ENCODE results near the gene KIFC1.

The KIFC1 gene

DNA sequence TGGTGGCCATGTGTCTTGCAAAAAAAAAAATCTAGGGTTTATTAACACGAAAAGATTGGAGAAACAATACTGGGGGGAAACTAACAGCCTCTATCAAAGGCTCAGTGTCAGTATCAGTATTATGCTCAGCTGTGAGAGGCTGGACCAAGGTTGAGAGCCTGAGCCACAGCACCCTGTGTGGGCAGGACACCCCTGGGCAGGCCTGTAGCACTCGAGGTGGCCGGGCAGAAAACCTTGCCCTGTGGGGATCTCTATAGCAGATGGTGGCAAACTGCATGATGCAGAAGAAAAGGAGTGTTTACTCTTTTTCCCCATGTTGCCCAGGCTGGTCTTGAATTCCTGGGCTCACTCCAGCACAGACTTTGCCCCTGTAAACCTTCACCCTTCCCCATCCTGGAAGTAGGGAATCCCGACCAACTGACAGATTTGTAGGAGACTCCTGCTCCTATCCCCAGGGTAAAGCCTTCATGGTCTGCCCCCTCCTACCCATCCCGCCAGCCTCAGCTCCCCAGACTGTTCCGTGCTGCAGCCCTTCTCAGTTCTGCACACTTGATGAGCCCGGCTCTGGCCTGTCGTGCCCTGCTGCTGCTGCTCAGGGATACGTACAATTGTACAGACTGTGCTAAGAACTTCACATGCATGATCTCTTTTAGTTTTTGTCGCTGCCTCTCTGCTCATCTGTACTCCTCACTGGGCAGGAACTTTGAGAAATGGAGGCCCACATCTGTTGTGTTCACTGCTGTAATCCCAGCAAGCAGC is 8.0 kb upstream of the KIFC1 start:
- no peak overlapping the region for H3K4me3 ChIP-seq (ENCODE audit: low read depth, low read length)
- POLR2A ChIA-PET: no interaction called here
- DNase-seq (ENCODE audit: low read depth, low spot score): no peak
- CTCF ChIA-PET: interaction anchor here (0.7 to 2.8 kb wide), 9 partner anchors 8 to 112 kb away, joined by 3 to 20 read pairs (median 4); no protein-coding TSS in a partner anchor
- no peak for TF ChIP-seq CTCF (IDR thresholded peaks at IDR 0.05; ENCODE audit: insufficient read depth, low read length, missing control alignments)

- DNase-seq (ENCODE audit: low read depth, low spot score): peak; percentile 19
- CTCF ChIA-PET: interaction anchor here (0.7 to 2.8 kb wide), 12 partner anchors 9 to 195 kb away, joined by 3 to 20 read pairs (median 4); partner anchors contain the start of gene BAK1
- TF ChIP-seq CTCF (IDR thresholded peaks at IDR 0.05; ENCODE audit: insufficient read depth, low read length, missing control alignments): peak; percentile 42
- POLR2A ChIA-PET: no interaction called here
- H3K4me3 ChIP-seq (ENCODE audit: low read depth, low read length): no peak overlapping the region
These were observed 7.0 kb upstream of the KIFC1 start for GRCh38 chr6:33384581-33385020.

DNA sequence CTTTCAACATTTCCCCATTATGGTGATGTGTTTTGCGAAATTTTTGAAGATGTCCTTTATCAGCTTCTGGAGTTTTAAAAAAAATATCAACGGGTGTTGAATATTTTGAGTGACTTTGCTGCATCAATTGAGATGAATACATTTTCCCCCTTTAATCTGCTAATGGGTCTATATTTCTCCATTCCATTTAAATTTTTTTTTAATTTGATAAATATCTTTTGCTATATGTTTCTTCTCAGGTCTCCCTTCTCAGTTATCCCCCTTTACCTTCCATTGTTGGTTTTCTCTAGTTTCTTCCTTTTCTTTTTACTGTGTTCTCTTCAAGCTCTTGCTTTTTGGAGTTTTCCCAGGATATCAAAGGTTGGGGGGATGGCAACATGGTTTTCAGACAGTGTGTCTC is 1.4 kb upstream of the KIFC1 start:
- POLR2A ChIA-PET: no interaction called here
- TF ChIP-seq CTCF (IDR thresholded peaks at IDR 0.05; ENCODE audit: insufficient read depth, low read length, missing control alignments): no peak
- CTCF ChIA-PET: interaction anchor here (0.8 to 2.3 kb wide), 26 partner anchors 9 to 766 kb away, joined by 3 to 48 read pairs (median 6); partner anchors contain the start of genes BAK1, CUTA and ZBTB22
- H3K4me3 ChIP-seq (ENCODE audit: low read depth, low read length): no peak overlapping the region
- no peak for DNase-seq (ENCODE audit: low read depth, low spot score)

DNA sequence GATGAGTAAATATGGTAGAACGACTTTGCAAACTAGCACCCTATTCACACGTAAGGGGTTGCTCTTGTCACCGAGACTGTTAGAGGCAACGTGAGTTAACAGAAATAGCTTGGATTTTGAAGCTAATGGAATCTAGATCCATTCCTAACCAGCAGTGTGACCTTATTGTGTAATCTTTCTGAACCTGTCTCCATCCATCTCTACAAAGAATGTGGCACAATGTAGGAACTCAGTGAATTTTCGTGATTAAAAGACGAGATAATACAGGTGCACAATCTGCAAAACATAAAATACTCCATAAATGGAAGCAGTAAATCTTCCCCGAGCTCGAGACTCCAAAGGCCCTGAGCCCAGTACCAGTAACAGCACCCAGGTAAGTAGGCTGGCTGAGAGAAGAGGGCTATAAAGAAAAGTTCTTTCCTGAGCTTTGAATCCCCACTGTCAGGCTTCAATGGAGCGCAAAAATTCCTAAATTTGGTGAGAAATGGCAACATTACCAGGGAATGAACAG is 801 bp upstream of the KIFC1 start:
- CTCF ChIA-PET: interaction anchor here (0.6 to 2.3 kb wide), 44 partner anchors 10 to 765 kb away, joined by 3 to 48 read pairs (median 6); partner anchors contain the start of genes BAK1, CUTA, PHF1 and ZBTB22
- peak overlapping the region; percentile 29 for H3K4me3 ChIP-seq (ENCODE audit: low read depth, low read length)
- POLR2A ChIA-PET: no interaction called here
- no peak for DNase-seq (ENCODE audit: low read depth, low spot score)
- no peak for TF ChIP-seq CTCF (IDR thresholded peaks at IDR 0.05; ENCODE audit: insufficient read depth, low read length, missing control alignments)

DNA sequence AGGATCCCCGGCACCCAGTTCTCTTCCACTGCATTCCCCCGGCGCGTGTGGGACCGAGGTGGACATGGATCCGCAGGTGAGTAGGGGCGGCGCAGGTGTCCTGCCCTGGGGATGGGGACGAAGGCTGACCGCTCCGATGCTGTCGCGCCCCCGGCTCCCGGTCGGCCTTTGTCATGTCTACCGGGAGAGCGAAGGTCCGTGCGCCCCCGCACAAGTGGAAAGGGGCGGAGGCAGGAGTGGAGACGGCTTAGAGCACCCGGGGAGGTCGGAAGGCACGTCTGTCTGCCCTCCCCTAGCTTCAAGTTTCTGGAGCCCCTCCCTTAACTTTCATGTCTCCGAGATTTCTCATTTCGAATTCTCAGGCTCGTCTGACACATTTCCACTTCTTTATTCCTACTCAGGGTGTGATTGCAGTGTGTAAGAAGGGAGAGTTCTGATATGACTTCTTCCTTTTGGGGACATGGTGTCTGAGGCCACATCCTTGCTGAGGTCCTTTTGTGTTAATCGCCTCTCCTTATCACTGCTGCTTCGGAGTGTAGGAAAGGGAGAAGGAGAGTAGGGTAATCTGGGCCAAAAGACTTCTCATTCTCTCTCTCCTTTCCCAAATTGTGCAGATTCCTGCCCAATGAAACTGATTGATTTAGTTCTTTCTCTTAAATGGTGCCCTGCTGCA is 435 bp downstream of the KIFC1 start:
- peak overlapping the region; percentile 97 for H3K4me3 ChIP-seq (ENCODE audit: low read depth, low read length)
- TF ChIP-seq CTCF (IDR thresholded peaks at IDR 0.05; ENCODE audit: insufficient read depth, low read length, missing control alignments): no peak
- CTCF ChIA-PET: no interaction called here
- no peak for DNase-seq (ENCODE audit: low read depth, low spot score)
- POLR2A ChIA-PET: no interaction called here

DNA sequence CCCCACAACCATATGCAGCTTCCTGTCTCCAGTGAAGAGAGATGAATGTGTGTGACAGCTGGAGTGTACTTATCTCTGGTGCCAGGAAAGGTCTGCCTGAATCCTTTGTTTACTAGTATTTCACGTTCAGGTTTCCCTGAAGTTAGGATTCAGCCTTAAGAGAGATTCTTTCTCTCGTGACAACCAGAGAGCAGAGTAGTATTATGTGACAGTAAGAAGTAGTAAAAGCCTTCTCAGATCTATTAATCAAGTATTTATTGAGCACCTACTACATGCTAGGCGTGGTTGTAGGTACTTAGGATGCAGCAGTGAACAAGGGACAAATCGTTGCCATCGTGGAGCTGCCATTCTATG is 949 bp downstream of the KIFC1 start:
- ChIA-PET POLR2A (no interaction called here), CTCF (no interaction called here)
- no peak for DNase-seq (ENCODE audit: low read depth, low spot score)
- no peak for TF ChIP-seq CTCF (IDR thresholded peaks at IDR 0.05; ENCODE audit: insufficient read depth, low read length, missing control alignments)
- peak overlapping the region; percentile 97 for H3K4me3 ChIP-seq (ENCODE audit: low read depth, low read length)
